Endothelial cell of hepatic sinusoid (primary cell): Measurements from ENCODE around the gene CA12.
"Not testable (repeated sequence)": the region's sequence is repeated elsewhere in the genome, so short reads cannot be mapped to it uniquely, and the experiment has no call there.

Source experiments
- in situ Hi-C: cut with HindIII; loops from 2 replicates; pipeline ENCODE4 v1.10.0; 2017; ENCODE audit warnings: low sequenced_read_pairs

Gene CA12

GRCh38 chr15:63381301-63382204, at the start of gene CA12:
Gene CA12 (minus strand): TSS chr15:63381846. CDS start chr15:63381720, 126 bp downstream.
- in situ Hi-C loops: no loop called here

- in situ Hi-C loops: no loop called here
These were observed 49.3 kb upstream of the CA12 start for GRCh38 chr15:63430766-63431451.

- in situ Hi-C loops: loop anchor here (10.0 kb wide), 1 partner anchor 122 kb away; no protein-coding TSS in a partner anchor
These were observed 44.9 kb upstream of the CA12 start for GRCh38 chr15:63426552-63426951.

- in situ Hi-C loops: loop anchor here (10.0 kb wide), 1 partner anchor 121 kb away; no protein-coding TSS in a partner anchor
These were observed 43.9 kb upstream of the CA12 start for GRCh38 chr15:63425426-63425985.

GRCh38 chr15:63422891-63423590, 41.4 kb upstream of the CA12 start:
- in situ Hi-C loops: loop anchor here (10.0 kb wide), 1 partner anchor 118 kb away; no protein-coding TSS in a partner anchor

- in situ Hi-C loops: loop anchor here (10.0 kb wide), 1 partner anchor 117 kb away; no protein-coding TSS in a partner anchor
These were observed 39.8 kb upstream of the CA12 start for GRCh38 chr15:63421433-63421832.

GRCh38 chr15:63420333-63420747, 38.7 kb upstream of the CA12 start:
- in situ Hi-C loops: loop anchor here (10.0 kb wide), 1 partner anchor 116 kb away; no protein-coding TSS in a partner anchor

GRCh38 chr15:63418811-63419210, 37.2 kb upstream of the CA12 start:
- in situ Hi-C loops: no loop called here

- in situ Hi-C loops: no loop called here
These were observed 36.1 kb upstream of the CA12 start for GRCh38 chr15:63417721-63418120.

DNA sequence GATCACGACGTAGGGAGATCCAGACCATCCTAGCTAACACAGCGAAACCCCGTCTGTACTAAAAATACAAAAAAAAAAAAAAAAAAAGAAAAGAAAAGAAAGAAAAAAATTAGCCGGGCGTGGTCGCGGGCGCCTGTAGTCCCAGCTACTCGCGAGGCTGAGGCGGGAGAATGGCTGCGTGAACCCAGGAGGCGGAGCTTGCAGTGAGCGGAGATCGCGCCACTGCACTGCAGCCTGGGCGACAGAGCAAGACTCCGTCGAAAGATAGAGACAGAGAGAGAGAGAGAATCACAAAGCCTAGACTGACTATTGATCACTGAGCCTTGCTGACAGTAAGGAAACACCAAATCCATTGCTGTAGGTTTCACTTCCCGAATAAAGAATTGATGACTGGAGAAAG, 35.6 kb upstream of the CA12 start:
- in situ Hi-C loops: not testable (repeated sequence)

- in situ Hi-C loops: no loop called here
These were observed 33.0 kb upstream of the CA12 start for GRCh38 chr15:63414474-63415120.

GRCh38 chr15:63412551-63412950, 30.9 kb upstream of the CA12 start:
- in situ Hi-C loops: no loop called here

DNA sequence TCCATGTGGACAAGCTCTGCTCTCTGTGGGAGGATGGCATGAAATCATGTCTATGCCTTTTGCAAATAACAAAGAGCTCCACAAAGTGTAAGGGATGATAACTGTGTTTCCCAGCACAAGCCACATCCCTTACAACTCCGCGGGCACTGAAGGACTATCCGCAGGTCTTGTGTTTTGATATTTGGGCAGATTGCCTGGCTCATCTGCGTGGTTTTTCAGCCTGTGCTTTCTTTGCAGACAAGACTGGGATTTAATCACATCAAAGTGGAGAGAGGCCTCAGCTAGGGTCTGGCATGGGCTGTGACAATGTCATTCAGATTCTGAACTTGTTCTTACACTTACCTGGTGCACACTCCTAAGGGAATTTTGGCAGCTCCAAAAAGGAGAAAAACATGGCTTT, 30.2 kb upstream of the CA12 start:
- in situ Hi-C loops: no loop called here

DNA sequence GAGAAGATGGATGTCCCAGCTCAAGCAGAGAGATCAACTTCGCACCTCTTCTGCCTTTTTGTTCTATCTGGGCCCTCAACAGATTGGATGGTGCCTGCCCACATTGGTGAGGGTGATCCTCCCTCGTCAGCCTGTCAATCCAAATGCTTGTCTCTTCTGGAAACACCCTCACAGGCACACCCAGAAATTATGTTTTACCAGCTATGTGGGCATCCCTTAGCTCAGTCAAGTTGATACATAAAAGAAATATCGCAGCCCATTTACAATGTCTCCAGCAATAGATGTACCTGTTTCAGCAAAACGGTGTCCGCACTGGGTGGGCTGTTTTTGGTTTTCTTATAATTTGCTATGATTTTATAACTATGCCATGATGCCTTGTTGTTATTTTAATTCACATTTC, 27.5 kb upstream of the CA12 start:
- in situ Hi-C loops: no loop called here

GRCh38 chr15:63408524-63408923, 26.9 kb upstream of the CA12 start:
- in situ Hi-C loops: no loop called here

DNA sequence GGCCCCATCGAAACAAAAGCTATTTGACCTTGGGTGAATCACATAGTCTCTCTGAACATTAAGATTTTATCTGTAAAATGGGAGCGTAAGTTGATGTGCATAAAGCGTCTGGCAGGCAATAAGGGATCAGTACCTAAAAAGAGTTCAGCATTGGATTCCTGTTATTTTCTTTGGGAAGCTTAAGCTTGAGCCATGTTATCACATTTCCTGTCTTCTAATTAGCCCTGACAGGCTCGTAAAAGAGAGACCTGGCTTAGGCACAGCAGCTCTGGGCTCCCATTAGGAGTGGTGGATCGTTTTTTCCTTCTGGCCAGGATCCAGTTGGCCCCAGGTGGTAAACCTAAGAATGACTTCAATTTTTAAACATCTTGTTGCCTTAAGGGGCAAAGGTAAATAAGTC, 26.0 kb upstream of the CA12 start:
- in situ Hi-C loops: no loop called here

GRCh38 chr15:63405683-63406390, 24.2 kb upstream of the CA12 start:
- in situ Hi-C loops: no loop called here

DNA sequence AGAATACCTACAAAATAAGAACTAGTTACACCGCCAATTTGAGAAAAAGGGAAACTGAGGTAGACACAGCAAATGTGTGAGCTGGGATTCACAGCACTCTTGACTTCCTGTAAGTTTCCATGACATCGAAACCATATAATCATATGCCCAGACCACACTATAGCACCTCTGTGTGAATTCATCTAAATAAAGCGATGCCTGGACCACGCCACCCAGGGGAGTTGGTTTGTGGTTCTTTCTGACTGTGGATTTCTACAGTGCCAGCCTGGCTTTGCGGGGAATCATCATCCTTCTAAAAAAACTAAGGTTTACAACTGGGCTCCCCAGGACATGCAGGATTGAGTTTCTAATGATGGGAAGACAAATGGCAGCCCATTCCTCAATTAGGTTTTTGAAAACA, 23.5 kb upstream of the CA12 start:
- in situ Hi-C loops: no loop called here

GRCh38 chr15:63403254-63403945, 21.8 kb upstream of the CA12 start:
- in situ Hi-C loops: no loop called here
